ENCODE measurements around the gene AGBL5. TPM values are rescaled to one million over a fixed set of nuclear protein-coding genes. Genes with fewer than 3 reads are reported as not detected.

Gene AGBL5
- total and polyA plus RNA-seq, 12 donors, result 4.2 to 16.8 (median 10.4) TPM

DNA sequence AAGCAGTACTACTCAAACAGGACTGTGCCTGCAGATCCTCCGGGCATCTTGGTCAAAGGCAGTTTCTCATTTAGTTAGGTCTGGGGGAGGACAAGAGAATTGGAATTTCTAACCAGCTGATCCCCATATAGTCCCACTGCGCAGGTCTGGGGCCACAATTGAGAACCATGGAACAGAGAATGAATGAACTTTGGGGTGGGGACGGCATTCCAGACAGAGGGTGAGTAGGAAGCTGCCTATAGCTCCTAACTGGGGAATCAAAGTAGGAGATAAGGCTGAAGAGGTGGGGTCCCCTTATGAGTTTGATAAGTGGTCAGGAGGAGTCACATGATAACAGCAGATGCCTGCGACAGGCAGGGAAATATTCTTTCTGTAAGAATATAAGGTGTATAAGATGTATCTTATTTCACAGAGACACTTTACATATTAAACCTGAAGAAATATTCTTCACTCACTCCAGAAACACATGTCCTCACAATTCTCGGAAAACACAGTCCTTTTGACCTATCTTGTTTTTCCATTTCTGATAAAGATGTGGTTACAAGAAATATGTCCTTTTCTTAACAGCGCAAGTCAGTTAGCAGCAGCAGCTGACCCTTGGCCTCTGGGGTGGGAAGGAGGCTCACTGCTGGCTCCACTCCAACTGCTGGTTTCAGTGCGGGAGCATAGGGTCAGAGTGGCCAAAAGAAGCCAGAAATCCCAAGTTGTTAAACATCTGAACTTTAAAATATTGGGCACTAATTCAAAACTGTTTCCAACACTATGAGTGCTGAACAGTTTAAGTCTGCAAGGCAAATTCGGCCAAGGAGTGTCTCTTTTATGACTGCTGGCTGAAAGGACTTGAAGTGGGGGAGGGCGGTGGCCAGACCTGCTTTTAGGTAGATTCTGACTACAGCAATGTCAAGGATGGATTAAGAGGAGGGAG is 31.3 kb upstream of the AGBL5 start:
- Histone ChIP-seq H3K4me1 (peaks cover 0 to 62% (median 31%) of the 10 kb centered on the region in 9 donors), H3K9me3 (no peaks in the 10 kb centered on the region), H3K27ac (peak overlapping the region in 6 of 10 donors; percentile 7 to 68 (median 47)), H3K4me3 (no peak overlapping the region), H3K36me3 (peaks cover 0 to 33% (median 4%) of the 10 kb centered on the region in 9 donors), H3K27me3 (no peaks in the 10 kb centered on the region)
- WGBS, 2 donors, result 66 to 67% methylated on average over 9 of the region's 9 CpGs
- ATAC-seq (peak in 5 of 8 donors; percentile 30 to 54 (median 46)), DNase-seq (peak; percentile 65 to 72)
- intact Hi-C loops (cut with DNase I), result loop anchor here in 7 of 10 donors (5.0 to 10.0 kb wide), 4 partner anchors 43 to 175 kb away; partner anchors contain the start of gene DPYSL5 (in 6 of the 7)
- TF ChIP-seq, protein P1, sequence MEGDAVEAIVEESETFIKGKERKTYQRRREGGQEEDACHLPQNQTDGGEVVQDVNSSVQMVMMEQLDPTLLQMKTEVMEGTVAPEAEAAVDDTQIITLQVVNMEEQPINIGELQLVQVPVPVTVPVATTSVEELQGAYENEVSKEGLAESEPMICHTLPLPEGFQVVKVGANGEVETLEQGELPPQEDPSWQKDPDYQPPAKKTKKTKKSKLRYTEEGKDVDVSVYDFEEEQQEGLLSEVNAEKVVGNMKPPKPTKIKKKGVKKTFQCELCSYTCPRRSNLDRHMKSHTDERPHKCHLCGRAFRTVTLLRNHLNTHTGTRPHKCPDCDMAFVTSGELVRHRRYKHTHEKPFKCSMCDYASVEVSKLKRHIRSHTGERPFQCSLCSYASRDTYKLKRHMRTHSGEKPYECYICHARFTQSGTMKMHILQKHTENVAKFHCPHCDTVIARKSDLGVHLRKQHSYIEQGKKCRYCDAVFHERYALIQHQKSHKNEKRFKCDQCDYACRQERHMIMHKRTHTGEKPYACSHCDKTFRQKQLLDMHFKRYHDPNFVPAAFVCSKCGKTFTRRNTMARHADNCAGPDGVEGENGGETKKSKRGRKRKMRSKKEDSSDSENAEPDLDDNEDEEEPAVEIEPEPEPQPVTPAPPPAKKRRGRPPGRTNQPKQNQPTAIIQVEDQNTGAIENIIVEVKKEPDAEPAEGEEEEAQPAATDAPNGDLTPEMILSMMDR (IDR thresholded peaks at IDR 0.05), result no peak

DNA sequence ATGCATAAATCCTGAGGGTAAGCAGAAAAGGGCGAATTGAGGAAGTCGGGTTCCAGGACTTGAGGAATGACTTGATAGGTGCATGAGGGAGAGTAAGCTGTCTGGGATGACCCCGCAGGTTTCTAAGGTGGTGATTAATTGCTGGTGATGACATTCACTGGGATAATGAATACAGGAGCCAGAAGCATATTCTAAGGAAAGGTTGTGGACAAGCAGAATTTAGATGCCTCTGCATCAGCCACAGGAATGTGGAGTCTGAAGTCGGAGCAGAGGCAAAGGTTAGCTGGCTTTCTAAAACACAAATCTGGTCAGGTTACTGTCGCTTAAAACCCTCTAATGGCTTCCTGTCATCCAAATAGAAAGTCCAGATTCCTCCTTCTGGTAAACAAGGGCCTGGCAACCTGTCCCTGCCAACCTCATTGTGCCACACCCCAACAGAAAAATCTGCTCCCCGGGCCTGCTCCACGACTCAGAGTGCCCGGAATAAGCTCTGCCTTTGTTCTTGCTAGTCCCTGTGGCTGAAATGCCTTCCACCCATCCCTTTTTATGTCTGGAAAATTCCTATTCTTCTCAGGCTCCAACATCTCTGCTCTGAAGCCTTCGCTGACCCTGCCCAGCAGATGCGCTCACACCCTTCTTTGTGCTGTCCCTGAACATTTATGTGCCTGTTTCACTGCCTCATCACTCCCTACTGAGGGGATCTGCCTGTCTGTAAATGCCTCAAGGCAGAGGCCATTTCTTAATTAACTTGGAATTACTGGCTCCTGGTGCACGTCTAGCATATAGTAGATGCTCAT is 30.0 kb upstream of the AGBL5 start:
- ATAC-seq, result no peak
- no peak for DNase-seq
- H3K4me3 ChIP-seq, result no peak overlapping the region
- peaks cover 0 to 45% (median 4%) of the 10 kb centered on the region in 9 donors for H3K36me3 ChIP-seq
- no peaks in the 10 kb centered on the region for H3K9me3 ChIP-seq
- TF ChIP-seq, protein P1 (IDR thresholded peaks at IDR 0.05), result no peak
- peaks cover 0 to 49% (median 25%) of the 10 kb centered on the region in 9 donors for H3K4me1 ChIP-seq
- intact Hi-C loops (cut with DNase I), result loop anchor here in 1 of 10 donors (10.0 kb wide), 1 partner anchor 177 kb away; the partner anchor contains the start of gene DPYSL5
- H3K27ac ChIP-seq, result peak overlapping the region in 1 of 10 donors; percentile 33
- 83 to 86% methylated on average over 11 of the region's 11 CpGs for WGBS, 2 donors
- H3K27me3 ChIP-seq, result no peaks in the 10 kb centered on the region

DNA sequence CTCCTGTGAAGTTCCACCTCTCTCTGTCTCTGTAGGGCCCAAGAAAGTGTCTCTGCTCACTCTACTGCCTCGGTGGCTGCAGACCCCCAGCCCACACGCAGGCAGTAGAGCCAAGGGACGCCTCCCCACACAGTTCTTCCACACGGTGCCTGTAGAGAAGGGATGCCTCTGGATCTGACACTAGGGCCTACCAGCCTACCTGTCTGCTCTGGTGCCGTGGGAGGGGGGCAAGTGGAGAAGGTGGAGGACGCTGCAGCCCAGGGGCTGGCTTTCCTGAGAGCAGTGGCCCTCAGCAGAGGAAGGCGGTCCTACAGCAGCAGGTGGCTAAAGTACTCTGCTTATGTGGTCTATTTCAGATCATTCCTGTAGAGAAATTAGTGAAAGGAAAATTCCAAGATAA is 27.7 kb upstream of the AGBL5 start:
- Histone ChIP-seq H3K4me1 (peaks cover 0 to 26% (median 14%) of the 10 kb centered on the region in 9 donors), H3K27me3 (no peaks in the 10 kb centered on the region), H3K27ac (no peak overlapping the region), H3K9me3 (no peaks in the 10 kb centered on the region), H3K36me3 (peaks cover 0 to 63% (median 4%) of the 10 kb centered on the region in 9 donors), H3K4me3 (no peak overlapping the region)
- no peak for DNase-seq
- ATAC-seq, result no peak
- 91 to 95% methylated on average over 7 of the region's 7 CpGs for WGBS, 2 donors
- TF ChIP-seq, protein P1 (IDR thresholded peaks at IDR 0.05), result no peak
- intact Hi-C loops (cut with DNase I), result loop anchor here in 1 of 10 donors (10.0 kb wide), 1 partner anchor 179 kb away; the partner anchor contains the start of gene DPYSL5

DNA sequence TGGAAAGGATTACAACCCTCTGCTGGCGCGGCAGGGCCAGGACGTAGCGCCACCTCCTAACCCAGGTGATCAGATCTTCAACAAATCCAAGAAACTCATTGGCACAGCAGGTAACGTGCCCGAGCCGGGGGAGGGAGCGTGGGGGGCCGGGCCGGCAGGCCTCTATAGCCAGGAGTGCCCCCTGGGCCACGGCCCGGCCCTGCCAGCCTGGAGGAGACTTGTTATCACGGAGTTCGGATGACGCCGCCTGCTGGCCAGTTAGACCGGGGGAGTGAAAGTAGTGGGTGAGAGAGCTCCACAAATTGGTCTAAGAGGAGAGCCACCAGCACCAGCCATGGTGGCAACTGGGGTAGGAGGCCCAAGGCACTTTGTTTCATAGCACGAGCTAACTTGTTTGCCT is 27.3 kb upstream of the AGBL5 start:
- 81 to 85% methylated on average over 18 of the region's 18 CpGs for WGBS, 2 donors
- intact Hi-C loops (cut with DNase I), result loop anchor here in 1 of 10 donors (10.0 kb wide), 1 partner anchor 179 kb away; the partner anchor contains the start of gene DPYSL5

More for the DNA sequence above, 27.3 kb upstream of the AGBL5 start:
- Histone ChIP-seq H3K36me3 (peaks cover 0 to 66% (median 4%) of the 10 kb centered on the region in 9 donors), H3K4me3 (no peak overlapping the region), H3K27me3 (no peaks in the 10 kb centered on the region), H3K9me3 (no peaks in the 10 kb centered on the region), H3K27ac (no peak overlapping the region), H3K4me1 (peaks cover 0 to 26% (median 14%) of the 10 kb centered on the region in 9 donors)
- TF ChIP-seq, protein P1 (IDR thresholded peaks at IDR 0.05), result no peak
- ATAC-seq (no peak), DNase-seq (no peak)

Measured in heart right ventricle (tissue), 16 donors.